ENCODE results near the gene PDAP1.
"Not testable (repeated sequence)": the region's sequence is repeated elsewhere in the genome, so short reads cannot be mapped to it uniquely, and the experiment has no call there.

The PDAP1 gene

GRCh38 chr7:99396418-99397296, 11.7 kb downstream of the PDAP1 start:
- Histone ChIP-seq H3K79me2 (ENCODE audit: control insufficient read depth, insufficient read depth, low read length, unreplicated experiment) (no peaks in the 10 kb centered on the region), H2AFZ (ENCODE audit: low read length, unreplicated experiment) (no peak overlapping the region), H3K27me3 (ENCODE audit: insufficient read depth, low read length) (no peaks in the 10 kb centered on the region), H3K27ac (ENCODE audit: low read depth, low read length) (no peak overlapping the region), H3K36me3 (ENCODE audit: insufficient read depth, low read length) (peaks cover 33% of the 10 kb centered on the region; the same call in 1 of the 2 replicates), H3K4me1 (ENCODE audit: control insufficient read depth, insufficient read depth, low read length, unreplicated experiment) (no peaks in the 10 kb centered on the region), H3K4me3 (ENCODE audit: low read depth, low read length) (no peak overlapping the region)

DNA sequence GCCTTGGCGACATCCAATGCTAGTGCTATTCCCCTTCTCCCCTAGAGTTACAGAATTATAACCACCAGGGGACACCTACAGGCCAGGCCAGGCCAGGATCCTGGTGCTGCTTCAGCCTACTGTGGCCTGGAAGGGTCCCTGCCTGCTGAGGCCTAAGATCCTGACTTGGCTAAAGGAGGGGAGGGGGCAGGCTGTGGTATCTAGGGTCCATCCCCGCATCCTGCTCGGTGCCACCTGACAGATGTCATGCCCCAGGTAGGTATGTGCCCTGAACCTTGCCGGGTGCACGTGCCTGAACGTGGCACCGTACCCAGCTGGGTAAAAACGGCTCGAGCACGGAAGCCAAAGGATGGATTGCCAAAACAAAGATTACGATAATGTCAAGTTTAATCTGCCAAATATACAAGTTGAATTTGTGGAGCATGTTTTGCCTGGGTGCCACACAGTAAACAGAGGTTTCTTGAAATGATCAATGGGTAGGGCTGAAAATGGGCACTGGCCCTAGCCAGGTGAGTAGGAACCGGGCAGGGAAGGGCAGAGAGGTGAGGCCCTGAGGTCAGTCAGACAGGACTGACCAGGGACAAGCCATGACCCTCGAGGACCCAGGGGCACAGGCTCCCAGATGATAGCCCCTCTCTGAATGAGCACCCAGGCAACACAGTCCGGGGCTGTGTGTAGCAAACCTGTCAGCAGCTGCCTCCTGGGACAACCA, 12.6 kb downstream of the PDAP1 start:
- no peak overlapping the region for H2AFZ ChIP-seq (ENCODE audit: low read length, unreplicated experiment)
- no peaks in the 10 kb centered on the region for H3K27me3 ChIP-seq (ENCODE audit: insufficient read depth, low read length)
- H3K27ac ChIP-seq (ENCODE audit: low read depth, low read length): no peak overlapping the region
- no peaks in the 10 kb centered on the region for H3K79me2 ChIP-seq (ENCODE audit: control insufficient read depth, insufficient read depth, low read length, unreplicated experiment)
- H3K36me3 ChIP-seq (ENCODE audit: insufficient read depth, low read length): peaks cover 38% of the 10 kb centered on the region; the same call in 1 of the 2 replicates
- H3K4me3 ChIP-seq (ENCODE audit: low read depth, low read length): no peak overlapping the region
- H3K4me1 ChIP-seq (ENCODE audit: control insufficient read depth, insufficient read depth, low read length, unreplicated experiment): no peaks in the 10 kb centered on the region

- Histone ChIP-seq H3K4me1 (ENCODE audit: control insufficient read depth, insufficient read depth, low read length, unreplicated experiment) (no peaks in the 10 kb centered on the region), H3K79me2 (ENCODE audit: control insufficient read depth, insufficient read depth, low read length, unreplicated experiment) (no peaks in the 10 kb centered on the region), H3K36me3 (ENCODE audit: insufficient read depth, low read length) (peaks cover 30% of the 10 kb centered on the region), H3K27me3 (ENCODE audit: insufficient read depth, low read length) (no peaks in the 10 kb centered on the region), H3K27ac (ENCODE audit: low read depth, low read length) (no peak overlapping the region), H2AFZ (ENCODE audit: low read length, unreplicated experiment) (no peak overlapping the region), H3K4me3 (ENCODE audit: low read depth, low read length) (no peak overlapping the region)
These were observed 14.3 kb downstream of the PDAP1 start for GRCh38 chr7:99394188-99394502.

DNA sequence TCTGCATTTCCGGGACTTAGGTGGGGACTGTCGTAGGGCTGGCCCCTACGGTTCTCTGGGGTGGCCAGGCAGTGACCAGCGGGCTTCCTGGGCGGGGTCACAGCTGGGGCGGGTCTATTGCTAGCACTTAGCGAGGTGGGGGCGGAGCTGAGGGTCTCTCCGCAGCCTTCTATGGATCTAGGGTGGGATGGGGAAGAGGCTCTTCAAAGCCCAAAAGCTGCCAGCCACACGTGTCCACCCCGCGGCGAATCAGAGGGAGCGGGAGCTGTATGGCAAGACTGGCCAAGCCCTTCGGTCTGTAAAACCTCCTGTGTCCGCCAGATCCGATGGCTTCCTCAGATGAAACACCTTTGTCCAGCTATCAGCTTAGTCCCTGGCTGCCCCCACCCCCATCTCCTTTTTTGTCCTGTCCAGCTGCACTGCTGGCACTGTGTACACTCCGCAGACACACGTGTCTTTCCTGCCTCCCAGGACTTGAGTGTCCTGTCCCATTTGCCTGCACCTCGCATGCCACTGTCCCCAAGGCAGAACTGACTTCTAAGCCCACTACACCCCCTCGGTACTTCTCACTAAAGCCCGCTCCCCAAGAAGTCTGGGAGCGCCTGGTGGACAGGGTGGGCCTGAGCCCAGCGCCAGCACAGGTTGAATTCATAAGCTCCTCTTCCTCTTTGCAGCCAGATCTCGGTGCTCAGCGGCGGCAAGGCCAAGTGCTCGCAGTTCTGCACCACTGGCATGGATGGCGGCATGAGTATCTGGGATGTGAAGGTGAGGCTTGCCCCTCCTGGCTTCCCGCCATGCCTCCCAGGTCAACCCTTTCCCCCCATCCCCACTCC, 14.8 kb downstream of the PDAP1 start:
- Histone ChIP-seq H2AFZ (ENCODE audit: low read length, unreplicated experiment) (no peak overlapping the region), H3K27ac (ENCODE audit: low read depth, low read length) (no peak overlapping the region), H3K27me3 (ENCODE audit: insufficient read depth, low read length) (no peaks in the 10 kb centered on the region), H3K4me1 (ENCODE audit: control insufficient read depth, insufficient read depth, low read length, unreplicated experiment) (no peaks in the 10 kb centered on the region), H3K4me3 (ENCODE audit: low read depth, low read length) (no peak overlapping the region), H3K79me2 (ENCODE audit: control insufficient read depth, insufficient read depth, low read length, unreplicated experiment) (no peaks in the 10 kb centered on the region), H3K36me3 (ENCODE audit: insufficient read depth, low read length) (peaks cover 25% of the 10 kb centered on the region)

GRCh38 chr7:99392659-99393354, 15.6 kb downstream of the PDAP1 start:
- Histone ChIP-seq H3K4me1 (ENCODE audit: control insufficient read depth, insufficient read depth, low read length, unreplicated experiment) (no peaks in the 10 kb centered on the region), H3K4me3 (ENCODE audit: low read depth, low read length) (no peak overlapping the region), H3K27me3 (ENCODE audit: insufficient read depth, low read length) (no peaks in the 10 kb centered on the region), H3K79me2 (ENCODE audit: control insufficient read depth, insufficient read depth, low read length, unreplicated experiment) (no peaks in the 10 kb centered on the region), H2AFZ (ENCODE audit: low read length, unreplicated experiment) (no peak overlapping the region), H3K36me3 (ENCODE audit: insufficient read depth, low read length) (peaks cover 26% of the 10 kb centered on the region), H3K27ac (ENCODE audit: low read depth, low read length) (no peak overlapping the region)

DNA sequence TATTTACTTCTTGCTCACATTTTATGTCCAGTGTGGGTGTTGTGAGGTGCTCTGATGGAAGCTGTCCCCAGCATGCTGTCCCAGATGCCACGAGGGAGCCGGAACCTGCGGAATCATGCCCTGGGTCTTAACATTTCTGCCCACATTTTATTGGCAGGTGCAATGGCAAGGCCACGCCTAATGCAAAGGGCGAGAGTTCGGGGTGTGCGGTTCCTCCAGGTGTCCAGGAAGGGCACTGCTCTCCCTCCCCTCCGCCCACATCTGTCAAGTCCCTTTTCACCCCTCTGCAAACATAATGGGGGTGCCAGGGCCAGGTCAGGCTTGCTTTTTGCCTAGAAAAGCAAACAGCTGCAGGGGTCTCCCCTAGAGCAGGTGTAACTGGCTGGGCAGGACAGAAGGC, 16.4 kb downstream of the PDAP1 start:
- no peak overlapping the region for H3K27ac ChIP-seq (ENCODE audit: low read depth, low read length)
- H3K4me1 ChIP-seq (ENCODE audit: control insufficient read depth, insufficient read depth, low read length, unreplicated experiment): no peaks in the 10 kb centered on the region
- H3K27me3 ChIP-seq (ENCODE audit: insufficient read depth, low read length): no peaks in the 10 kb centered on the region
- H3K4me3 ChIP-seq (ENCODE audit: low read depth, low read length): no peak overlapping the region
- H3K79me2 ChIP-seq (ENCODE audit: control insufficient read depth, insufficient read depth, low read length, unreplicated experiment): no peaks in the 10 kb centered on the region
- no peak overlapping the region for H2AFZ ChIP-seq (ENCODE audit: low read length, unreplicated experiment)
- peaks cover 26% of the 10 kb centered on the region for H3K36me3 ChIP-seq (ENCODE audit: insufficient read depth, low read length)

DNA sequence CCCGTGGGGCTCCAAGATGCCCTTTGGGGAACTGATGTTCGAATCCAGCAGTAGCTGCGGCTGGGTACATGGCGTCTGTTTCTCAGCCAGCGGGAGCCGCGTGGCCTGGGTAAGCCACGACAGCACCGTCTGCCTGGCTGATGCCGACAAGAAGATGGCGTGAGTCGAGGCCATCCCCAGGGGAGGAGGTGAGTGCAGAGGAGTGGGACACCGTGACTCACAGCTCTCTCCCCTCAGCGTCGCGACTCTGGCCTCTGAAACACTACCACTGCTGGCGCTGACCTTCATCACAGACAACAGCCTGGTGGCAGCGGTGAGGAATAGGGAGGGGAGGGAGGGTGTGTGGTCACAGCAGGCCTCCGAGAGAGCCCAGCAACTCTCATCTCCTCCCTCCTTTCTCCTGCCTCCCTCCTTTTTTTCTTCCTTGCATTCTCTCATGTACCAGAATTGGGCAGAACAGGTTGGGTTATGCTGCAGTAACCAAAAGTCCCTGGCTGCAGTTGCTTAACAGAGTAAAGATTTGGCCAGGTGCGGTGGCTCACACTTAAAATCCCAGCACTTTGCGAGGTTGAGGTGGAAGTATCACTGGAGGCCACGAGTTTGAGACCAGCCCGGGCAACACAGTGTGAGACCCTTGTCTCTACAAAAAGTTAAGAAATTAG, 17.3 kb downstream of the PDAP1 start:
- H2AFZ ChIP-seq (ENCODE audit: low read length, unreplicated experiment): no peak overlapping the region
- no peaks in the 10 kb centered on the region for H3K27me3 ChIP-seq (ENCODE audit: insufficient read depth, low read length)
- H3K4me1 ChIP-seq (ENCODE audit: control insufficient read depth, insufficient read depth, low read length, unreplicated experiment): no peaks in the 10 kb centered on the region
- H3K79me2 ChIP-seq (ENCODE audit: control insufficient read depth, insufficient read depth, low read length, unreplicated experiment): no peaks in the 10 kb centered on the region
- H3K4me3 ChIP-seq (ENCODE audit: low read depth, low read length): no peak overlapping the region
- H3K36me3 ChIP-seq (ENCODE audit: insufficient read depth, low read length): peaks cover 26% of the 10 kb centered on the region
- no peak overlapping the region for H3K27ac ChIP-seq (ENCODE audit: low read depth, low read length)

DNA sequence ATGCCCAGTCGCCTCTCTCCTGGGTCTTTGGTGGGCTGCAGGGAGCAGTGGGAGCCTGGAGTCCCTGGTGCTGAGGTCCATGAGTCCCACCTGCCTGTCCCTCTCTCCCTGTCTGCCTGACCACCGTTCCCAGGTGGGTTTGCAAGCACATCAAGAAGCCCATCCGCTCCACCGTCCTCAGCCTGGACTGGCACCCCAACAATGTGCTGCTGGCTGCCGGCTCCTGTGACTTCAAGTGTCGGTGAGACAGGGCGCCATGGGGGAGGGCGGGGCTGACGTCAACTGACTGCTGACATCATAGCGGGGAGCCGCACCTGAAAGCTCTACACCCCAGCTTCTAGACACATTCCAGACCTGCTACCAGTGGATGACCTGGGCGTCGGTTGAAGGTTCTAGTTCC, 18.6 kb downstream of the PDAP1 start:
- peaks cover 21% of the 10 kb centered on the region for H3K36me3 ChIP-seq (ENCODE audit: insufficient read depth, low read length)
- H3K4me1 ChIP-seq (ENCODE audit: control insufficient read depth, insufficient read depth, low read length, unreplicated experiment): no peaks in the 10 kb centered on the region
- no peaks in the 10 kb centered on the region for H3K27me3 ChIP-seq (ENCODE audit: insufficient read depth, low read length)
- H3K27ac ChIP-seq (ENCODE audit: low read depth, low read length): no peak overlapping the region
- H3K4me3 ChIP-seq (ENCODE audit: low read depth, low read length): no peak overlapping the region
- H3K79me2 ChIP-seq (ENCODE audit: control insufficient read depth, insufficient read depth, low read length, unreplicated experiment): peaks cover 4% of the 10 kb centered on the region
- no peak overlapping the region for H2AFZ ChIP-seq (ENCODE audit: low read length, unreplicated experiment)

GRCh38 chr7:99387912-99388311, 20.5 kb downstream of the PDAP1 start:
- H2AFZ ChIP-seq (ENCODE audit: low read length, unreplicated experiment): no peak overlapping the region
- no peak overlapping the region for H3K27ac ChIP-seq (ENCODE audit: low read depth, low read length)
- no peak overlapping the region for H3K4me3 ChIP-seq (ENCODE audit: low read depth, low read length)
- H3K27me3 ChIP-seq (ENCODE audit: insufficient read depth, low read length): no peaks in the 10 kb centered on the region
- peaks cover 22% of the 10 kb centered on the region for H3K79me2 ChIP-seq (ENCODE audit: control insufficient read depth, insufficient read depth, low read length, unreplicated experiment)
- H3K4me1 ChIP-seq (ENCODE audit: control insufficient read depth, insufficient read depth, low read length, unreplicated experiment): no peaks in the 10 kb centered on the region
- H3K36me3 ChIP-seq (ENCODE audit: insufficient read depth, low read length): peaks cover 15% of the 10 kb centered on the region

- not testable (repeated sequence) for H3K27ac ChIP-seq (ENCODE audit: low read depth, low read length); H2AFZ ChIP-seq (ENCODE audit: low read length, unreplicated experiment); H3K4me3 ChIP-seq (ENCODE audit: low read depth, low read length); H3K27me3 ChIP-seq (ENCODE audit: insufficient read depth, low read length); H3K4me1 ChIP-seq (ENCODE audit: control insufficient read depth, insufficient read depth, low read length, unreplicated experiment)
- peaks cover 15% of the 10 kb centered on the region for H3K36me3 ChIP-seq (ENCODE audit: insufficient read depth, low read length)
- peaks cover 27% of the 10 kb centered on the region for H3K79me2 ChIP-seq (ENCODE audit: control insufficient read depth, insufficient read depth, low read length, unreplicated experiment)
These were observed 21.2 kb downstream of the PDAP1 start for GRCh38 chr7:99387239-99387635.

Measured in ACC112 (cell line).